Activated naive CD4-positive, alpha-beta T cell treated with anti-CD3 and anti-CD28 coated beads, Interleukin-2, amount 50 U/mL, for 24 hours (primary cell): ENCODE measurements around the gene GABRA6.
"Not testable (repeated sequence)": the region's sequence is repeated elsewhere in the genome, so short reads cannot be mapped to it uniquely, and the experiment has no call there.

ENCODE experiments used
- H3K27ac Mint-ChIP-seq: one replicate; pipeline ENCODE4 v1.8.0; 2021; ENCODE audit warnings: mild to moderate bottlenecking, mixed read lengths
- H3K27me3 Mint-ChIP-seq: one replicate; pipeline ENCODE4 v1.8.0; 2021; ENCODE audit warnings: mixed read lengths
- H3K36me3 Mint-ChIP-seq: one replicate; pipeline ENCODE4 v1.8.0; 2021; ENCODE audit warnings: mixed read lengths
- H3K4me1 Mint-ChIP-seq: one replicate; pipeline ENCODE4 v1.8.0; 2021; ENCODE audit warnings: mixed read lengths
- H3K4me3 Mint-ChIP-seq: one replicate; pipeline ENCODE4 v1.8.0; 2021; ENCODE audit warnings: mild to moderate bottlenecking, mixed read lengths
- H3K9me3 Mint-ChIP-seq: one replicate; pipeline ENCODE4 v1.8.0; 2021; ENCODE audit warnings: mixed read lengths

GABRA6 gene

DNA sequence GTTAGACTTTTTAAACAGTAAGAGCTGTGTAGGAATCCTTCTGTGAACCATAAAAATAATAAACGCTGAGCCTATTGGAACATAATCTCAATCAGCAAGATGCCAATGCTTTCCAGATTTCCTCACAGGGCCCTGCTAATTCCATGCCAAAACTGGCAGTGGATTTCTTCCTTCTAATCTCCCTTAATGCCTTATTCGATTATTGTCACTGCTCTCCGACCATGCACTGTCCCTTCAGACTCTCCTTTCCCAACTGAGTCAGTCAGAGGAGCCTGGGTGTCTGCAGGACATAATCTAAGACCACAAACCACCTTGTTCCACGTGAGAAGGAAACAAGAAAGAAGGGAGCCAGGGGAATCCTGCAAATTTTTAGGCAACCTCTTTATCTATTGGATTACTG, at the start of gene GABRA6:
Gene GABRA6 (plus strand): TSS at position 261 of the 400 bp plus-strand sequence. CDS start 269 bp downstream, outside the sequence.
- Mint-ChIP-seq H3K27me3 (no peaks in the 10 kb centered on the region), H3K9me3 (peaks cover 4% of the 10 kb centered on the region), H3K36me3 (no peaks in the 10 kb centered on the region), H3K4me1 (no peaks in the 10 kb centered on the region), H3K4me3 (no peak within 1 kb of the TSS), H3K27ac (no peak within 1 kb of the TSS)

DNA sequence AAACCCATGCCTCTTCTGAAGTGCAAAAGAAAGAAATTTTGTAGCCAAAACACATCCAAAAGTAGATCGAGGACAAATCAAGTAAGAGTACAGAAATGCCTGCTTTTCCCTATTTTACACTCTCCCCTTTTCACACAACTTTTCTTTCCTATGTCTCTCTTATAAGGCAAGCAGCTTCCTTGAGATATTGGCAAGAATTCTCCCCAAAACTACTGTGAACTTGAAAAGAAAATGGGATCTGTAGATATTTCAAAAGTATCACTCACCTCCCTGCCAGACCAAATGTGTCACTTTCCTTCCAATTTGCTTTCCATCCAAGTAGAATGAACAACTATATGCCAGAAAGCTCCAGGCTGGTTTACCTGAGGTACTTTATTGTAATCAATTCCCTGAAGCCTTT, 47.9 kb upstream of the GABRA6 start:
- Mint-ChIP-seq H3K36me3 (no peaks in the 10 kb centered on the region), H3K9me3 (peaks cover 7% of the 10 kb centered on the region), H3K4me1 (no peaks in the 10 kb centered on the region), H3K4me3 (no peak overlapping the region), H3K27ac (no peak overlapping the region), H3K27me3 (no peaks in the 10 kb centered on the region)

DNA sequence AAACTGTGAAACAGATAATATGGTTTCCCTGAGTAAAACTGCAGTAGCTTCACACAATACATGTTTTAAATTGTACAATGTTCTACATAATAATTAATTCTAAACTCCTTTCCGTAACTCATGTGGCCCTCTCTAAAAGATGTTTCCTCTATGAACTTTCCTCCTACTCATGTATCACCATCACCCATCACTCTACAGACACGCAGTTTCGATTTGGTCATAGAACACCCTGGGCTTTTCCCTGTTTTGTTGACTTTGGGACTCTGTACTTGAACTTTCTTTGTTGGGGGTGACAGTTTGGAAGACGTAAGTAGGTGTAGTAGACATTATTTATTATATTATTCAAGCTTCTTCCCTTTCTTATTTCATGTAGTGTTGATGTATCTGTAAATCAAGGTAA, 44.1 kb upstream of the GABRA6 start:
- no peak overlapping the region for H3K4me3 Mint-ChIP-seq
- H3K9me3 Mint-ChIP-seq = peaks cover 7% of the 10 kb centered on the region
- H3K27me3 Mint-ChIP-seq = no peaks in the 10 kb centered on the region
- H3K27ac Mint-ChIP-seq = no peak overlapping the region
- no peaks in the 10 kb centered on the region for H3K4me1 Mint-ChIP-seq
- H3K36me3 Mint-ChIP-seq = no peaks in the 10 kb centered on the region

DNA sequence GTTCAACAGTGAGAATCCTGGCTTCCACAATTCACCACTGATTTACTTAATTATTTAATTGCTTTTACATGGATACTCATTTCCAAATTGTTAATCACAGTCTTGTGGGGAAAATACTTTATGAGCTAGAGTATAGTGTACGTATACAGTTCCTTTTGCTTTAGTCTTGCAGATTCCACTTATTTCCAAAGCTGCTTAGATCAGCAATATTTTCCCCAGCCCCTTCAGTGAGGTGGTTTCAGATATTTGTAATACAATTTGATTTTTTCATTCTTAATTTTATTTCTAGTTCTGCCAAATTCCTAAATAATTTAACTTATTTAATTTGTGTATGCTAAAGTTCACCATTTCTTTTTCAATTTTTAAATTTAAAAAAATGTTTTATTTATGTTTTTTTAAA, 40.3 kb upstream of the GABRA6 start:
- H3K4me3 Mint-ChIP-seq = no peak overlapping the region
- H3K36me3 Mint-ChIP-seq = no peaks in the 10 kb centered on the region
- no peak overlapping the region for H3K27ac Mint-ChIP-seq
- H3K4me1 Mint-ChIP-seq = no peaks in the 10 kb centered on the region
- no peaks in the 10 kb centered on the region for H3K9me3 Mint-ChIP-seq
- no peaks in the 10 kb centered on the region for H3K27me3 Mint-ChIP-seq

DNA sequence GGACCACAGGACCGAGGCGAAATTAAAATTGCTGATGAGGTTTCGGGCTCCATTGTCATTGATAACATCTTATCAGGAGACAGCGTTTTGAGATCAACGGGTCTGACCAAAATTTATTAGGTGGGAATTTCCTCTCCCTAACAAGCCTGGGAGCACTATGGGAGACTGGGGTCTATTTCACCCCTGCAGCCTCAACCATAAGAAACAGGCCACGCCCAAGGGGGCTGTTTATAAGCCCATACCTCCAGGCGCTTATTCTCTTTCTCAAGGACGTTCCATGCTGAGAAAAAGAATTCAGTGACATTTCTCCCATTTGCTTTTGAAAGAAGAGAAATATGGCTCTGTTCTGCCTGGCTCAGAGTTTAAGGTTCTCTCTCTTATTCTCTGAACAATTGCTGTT, 33.6 kb upstream of the GABRA6 start:
- not testable (repeated sequence) for H3K27ac Mint-ChIP-seq, H3K9me3 Mint-ChIP-seq, H3K27me3 Mint-ChIP-seq, H3K4me1 Mint-ChIP-seq, H3K36me3 Mint-ChIP-seq, H3K4me3 Mint-ChIP-seq

DNA sequence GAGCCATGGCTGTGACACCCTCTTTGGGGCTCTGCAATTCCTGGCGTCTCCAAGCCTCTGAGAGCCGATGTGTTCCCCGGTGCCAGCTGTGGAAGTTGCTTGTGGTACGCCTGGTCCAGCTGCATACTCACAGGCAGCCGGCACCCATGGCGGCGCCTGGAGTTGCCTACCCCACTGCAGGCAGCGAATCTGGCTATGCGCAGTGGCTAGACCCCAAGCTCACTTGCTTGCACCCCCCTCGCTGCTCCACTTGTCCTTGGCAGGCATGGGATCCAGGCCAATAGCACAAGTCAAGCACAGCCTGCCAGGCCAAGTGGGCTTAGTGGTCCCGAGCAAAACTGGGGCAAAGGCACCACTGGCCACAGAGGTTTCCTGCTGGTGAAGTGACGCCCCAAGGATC, 24.7 kb upstream of the GABRA6 start:
- Mint-ChIP-seq H3K36me3 (no peaks in the 10 kb centered on the region), H3K4me1 (no peaks in the 10 kb centered on the region), H3K27ac (no peak overlapping the region), H3K27me3 (no peaks in the 10 kb centered on the region), H3K4me3 (no peak overlapping the region), H3K9me3 (peaks cover 7% of the 10 kb centered on the region)

DNA sequence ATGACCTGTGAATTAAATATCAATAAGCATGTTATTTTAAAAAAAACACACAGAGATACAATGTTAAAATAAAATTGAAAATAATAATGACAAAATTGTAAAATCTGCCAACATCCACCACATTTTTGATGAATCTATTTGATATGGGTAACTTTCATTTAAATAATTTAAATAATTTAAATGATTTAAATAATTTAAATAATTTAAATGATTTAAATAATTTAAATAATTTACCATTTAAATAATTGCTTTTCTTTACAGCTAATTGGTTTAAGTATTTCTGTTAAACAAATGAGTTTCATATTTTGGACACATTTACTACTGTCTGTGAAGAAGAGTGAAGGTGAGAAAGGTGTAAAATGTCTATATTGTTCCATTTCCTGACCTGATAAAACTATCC, 22.1 kb upstream of the GABRA6 start:
- H3K27me3 Mint-ChIP-seq = no peaks in the 10 kb centered on the region
- no peak overlapping the region for H3K27ac Mint-ChIP-seq
- no peaks in the 10 kb centered on the region for H3K36me3 Mint-ChIP-seq
- peaks cover 14% of the 10 kb centered on the region for H3K9me3 Mint-ChIP-seq
- no peaks in the 10 kb centered on the region for H3K4me1 Mint-ChIP-seq
- H3K4me3 Mint-ChIP-seq = no peak overlapping the region

DNA sequence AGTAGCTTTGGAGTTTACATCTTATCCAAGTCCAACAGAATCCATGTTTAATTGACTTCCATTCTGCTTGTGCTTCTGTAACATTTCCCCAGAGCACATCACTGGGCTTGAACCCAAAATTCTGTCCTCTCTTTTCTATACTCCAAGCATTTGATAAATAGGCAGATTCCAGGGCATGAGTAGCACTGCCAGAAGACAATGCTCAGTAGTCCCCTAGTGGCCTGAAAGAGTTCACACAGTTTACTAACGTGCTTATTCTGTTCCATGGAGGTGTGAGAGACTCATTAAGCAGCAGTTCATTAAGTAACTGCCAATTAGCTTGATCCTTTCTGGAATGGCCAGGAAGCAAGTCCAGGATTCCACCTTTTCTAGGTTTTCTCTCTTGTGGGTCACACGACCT, 9.4 kb upstream of the GABRA6 start:
- H3K27me3 Mint-ChIP-seq = no peaks in the 10 kb centered on the region
- H3K27ac Mint-ChIP-seq = no peak overlapping the region
- H3K4me1 Mint-ChIP-seq = no peaks in the 10 kb centered on the region
- no peaks in the 10 kb centered on the region for H3K36me3 Mint-ChIP-seq
- H3K9me3 Mint-ChIP-seq = peaks cover 3% of the 10 kb centered on the region
- H3K4me3 Mint-ChIP-seq = no peak overlapping the region

DNA sequence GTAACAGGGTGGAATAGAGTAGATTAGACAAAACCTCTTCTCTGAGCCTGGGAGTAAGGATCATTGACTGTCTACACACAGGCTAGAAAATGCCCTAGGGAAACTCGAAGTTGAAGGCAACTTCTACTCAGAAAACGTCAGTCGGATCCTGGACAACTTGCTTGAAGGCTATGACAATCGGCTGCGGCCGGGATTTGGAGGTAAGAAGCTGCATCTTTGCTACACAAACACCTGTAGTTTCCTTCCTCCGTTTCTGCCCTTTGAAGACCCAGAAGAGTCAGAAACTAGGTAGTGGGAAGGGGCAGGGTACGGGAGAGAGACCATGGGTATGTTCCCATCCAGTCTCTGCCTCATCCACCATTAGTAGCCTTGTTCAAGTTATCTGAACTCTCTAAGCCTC, 628 bp downstream of the GABRA6 start:
- no peaks in the 10 kb centered on the region for H3K4me1 Mint-ChIP-seq

DNA sequence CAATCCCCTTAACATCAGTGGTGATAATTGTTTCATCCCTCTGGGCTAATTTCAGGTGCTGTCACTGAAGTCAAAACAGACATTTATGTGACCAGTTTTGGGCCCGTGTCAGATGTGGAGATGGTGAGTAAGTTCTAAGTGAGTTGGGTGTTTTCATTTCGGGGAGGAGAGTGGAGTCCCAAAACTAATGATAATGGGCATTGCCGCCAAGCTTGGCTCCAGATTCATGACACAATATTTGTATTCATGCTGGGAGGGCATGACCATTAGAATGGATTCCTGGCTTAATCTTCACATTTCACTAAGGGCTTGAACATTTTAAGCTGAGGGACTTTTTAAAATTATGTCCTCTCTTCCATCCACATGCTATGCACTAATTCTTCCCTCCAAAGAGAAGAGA, 1.4 kb downstream of the GABRA6 start:
- Mint-ChIP-seq H3K4me3 (no peak overlapping the region), H3K9me3 (peaks cover 4% of the 10 kb centered on the region), H3K4me1 (no peaks in the 10 kb centered on the region), H3K27me3 (no peaks in the 10 kb centered on the region), H3K36me3 (no peaks in the 10 kb centered on the region), H3K27ac (no peak overlapping the region)

More for the DNA sequence above, 628 bp downstream of the GABRA6 start:
- H3K27me3 Mint-ChIP-seq = no peaks in the 10 kb centered on the region
- no peak overlapping the region for H3K4me3 Mint-ChIP-seq
- H3K27ac Mint-ChIP-seq = no peak overlapping the region
- H3K36me3 Mint-ChIP-seq = no peaks in the 10 kb centered on the region
- H3K9me3 Mint-ChIP-seq = peaks cover 4% of the 10 kb centered on the region

DNA sequence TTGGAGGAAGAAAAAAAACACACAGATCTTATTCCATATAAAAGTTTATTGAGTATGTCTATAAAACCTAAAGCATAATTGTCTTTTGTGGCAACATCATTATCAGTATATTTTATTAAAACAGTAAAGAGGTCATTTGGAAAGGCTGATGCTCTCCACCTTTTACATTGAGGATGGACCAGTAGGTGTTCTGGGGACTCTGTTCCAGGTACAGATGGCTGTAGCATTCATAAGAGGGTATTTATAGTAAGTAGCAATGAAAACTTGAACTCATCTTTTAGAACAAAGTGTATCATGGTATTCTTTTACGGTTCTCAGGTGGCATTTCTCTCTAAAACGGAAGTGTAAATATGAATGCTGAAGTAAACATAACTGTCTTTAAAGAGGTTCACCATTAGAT, 1.8 kb downstream of the GABRA6 start:
- Mint-ChIP-seq H3K36me3 (no peaks in the 10 kb centered on the region), H3K9me3 (peaks cover 4% of the 10 kb centered on the region), H3K27ac (no peak overlapping the region), H3K27me3 (no peaks in the 10 kb centered on the region), H3K4me1 (no peaks in the 10 kb centered on the region), H3K4me3 (no peak overlapping the region)

DNA sequence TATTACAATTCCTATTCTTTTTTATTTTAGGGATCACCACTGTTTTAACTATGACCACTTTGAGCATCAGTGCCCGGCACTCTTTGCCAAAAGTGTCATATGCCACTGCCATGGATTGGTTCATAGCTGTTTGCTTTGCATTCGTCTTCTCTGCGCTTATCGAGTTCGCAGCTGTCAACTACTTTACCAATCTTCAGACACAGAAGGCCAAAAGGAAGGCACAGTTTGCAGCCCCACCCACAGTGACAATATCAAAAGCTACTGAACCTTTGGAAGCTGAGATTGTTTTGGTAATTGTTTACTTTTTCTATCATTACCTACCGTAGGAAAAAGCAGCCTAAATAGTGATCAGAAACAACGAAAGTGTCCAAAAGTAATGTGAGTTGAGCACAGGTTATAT, 6.4 kb downstream of the GABRA6 start:
- Mint-ChIP-seq H3K27me3 (no peaks in the 10 kb centered on the region), H3K9me3 (peaks cover 10% of the 10 kb centered on the region)

DNA sequence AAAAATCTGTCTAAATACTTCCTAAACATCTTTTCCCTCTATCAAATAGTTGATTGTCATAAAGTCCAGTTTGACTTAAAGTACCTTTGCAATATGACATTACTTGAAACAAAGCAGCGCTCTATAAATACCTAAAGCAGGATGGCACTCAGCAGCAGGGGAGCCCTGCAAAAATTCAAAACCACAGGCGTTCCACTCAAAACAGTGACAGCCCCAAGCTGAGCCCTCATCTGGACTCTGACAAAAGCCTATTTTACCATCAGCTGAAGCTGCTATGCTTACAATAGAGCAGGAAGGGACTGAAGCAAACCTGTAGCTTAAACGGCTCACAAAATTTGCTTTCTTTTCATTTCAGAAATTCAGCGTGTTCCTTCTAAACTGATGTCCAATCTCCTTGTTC, 11.5 kb downstream of the GABRA6 start:
- H3K27ac Mint-ChIP-seq = no peak overlapping the region
- no peak overlapping the region for H3K4me3 Mint-ChIP-seq
- H3K4me1 Mint-ChIP-seq = no peaks in the 10 kb centered on the region
- peaks cover 11% of the 10 kb centered on the region for H3K9me3 Mint-ChIP-seq
- H3K36me3 Mint-ChIP-seq = no peaks in the 10 kb centered on the region
- H3K27me3 Mint-ChIP-seq = no peaks in the 10 kb centered on the region

More for the DNA sequence above, 6.4 kb downstream of the GABRA6 start:
- no peaks in the 10 kb centered on the region for H3K4me1 Mint-ChIP-seq
- H3K27ac Mint-ChIP-seq = no peak overlapping the region
- H3K36me3 Mint-ChIP-seq = no peaks in the 10 kb centered on the region
- H3K4me3 Mint-ChIP-seq = no peak overlapping the region

DNA sequence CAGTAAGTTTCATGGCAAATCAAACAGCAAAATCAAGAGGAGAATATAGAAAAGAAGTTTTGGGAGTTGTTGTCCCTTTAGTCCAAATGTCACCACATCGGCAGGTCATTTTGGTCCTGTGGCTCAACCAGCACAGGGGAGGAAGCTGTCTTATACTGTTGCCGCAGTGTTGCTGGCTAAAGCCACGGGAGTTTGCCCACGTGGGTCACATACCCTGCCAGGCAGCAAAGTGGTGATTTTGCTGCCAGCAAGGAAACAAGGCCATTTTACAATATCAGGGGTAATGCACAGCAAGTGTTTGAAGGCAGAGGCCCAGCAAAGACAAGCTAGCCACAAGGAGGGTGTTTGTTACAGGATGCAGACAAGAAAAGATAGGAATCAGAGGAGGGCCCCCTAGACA, 14.5 kb downstream of the GABRA6 start:
- Mint-ChIP-seq H3K36me3 (no peaks in the 10 kb centered on the region), H3K4me1 (no peaks in the 10 kb centered on the region), H3K4me3 (no peak overlapping the region), H3K27ac (no peak overlapping the region), H3K9me3 (peaks cover 11% of the 10 kb centered on the region), H3K27me3 (no peaks in the 10 kb centered on the region)

DNA sequence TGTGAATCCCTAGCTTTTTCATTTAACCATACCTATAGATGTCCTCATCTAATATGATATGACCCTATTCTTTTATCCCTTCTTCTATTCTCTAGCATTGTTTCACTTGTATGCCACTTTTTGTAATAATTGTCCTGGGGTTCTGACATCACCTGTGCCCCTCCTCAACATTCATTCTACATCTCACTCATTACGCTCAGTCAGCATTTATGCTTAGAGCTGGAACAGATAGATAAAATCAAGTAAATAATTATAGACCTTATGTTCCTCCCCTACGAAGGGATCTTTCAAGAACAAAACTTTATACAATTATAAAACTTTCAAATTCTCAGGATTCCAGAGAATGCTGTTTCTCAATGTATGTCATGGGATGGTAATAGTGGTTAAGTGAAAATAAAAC, 18.0 kb downstream of the GABRA6 start:
- Mint-ChIP-seq H3K27me3 (no peaks in the 10 kb centered on the region), H3K9me3 (no peaks in the 10 kb centered on the region), H3K27ac (no peak overlapping the region), H3K36me3 (no peaks in the 10 kb centered on the region), H3K4me3 (no peak overlapping the region), H3K4me1 (no peaks in the 10 kb centered on the region)

DNA sequence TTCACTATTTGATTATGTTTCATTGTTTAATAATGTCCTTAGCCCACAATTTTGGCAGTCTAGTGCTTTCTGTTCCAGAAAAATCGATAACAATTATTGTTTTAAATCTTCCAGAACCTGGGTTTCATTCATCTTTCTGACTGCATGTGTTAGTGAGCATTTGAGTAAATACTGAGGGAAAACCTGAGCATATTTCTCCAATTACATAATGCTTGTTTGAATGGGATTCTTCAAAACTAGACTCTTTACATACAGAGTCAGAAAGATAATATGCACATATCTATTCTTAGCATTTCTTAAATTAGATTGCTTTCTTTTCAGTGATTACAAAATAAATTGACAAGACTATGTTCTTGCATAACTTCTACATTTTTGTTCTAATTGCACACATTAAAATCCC, 21.9 kb downstream of the GABRA6 start:
- Mint-ChIP-seq H3K4me1 (no peaks in the 10 kb centered on the region), H3K4me3 (no peak overlapping the region), H3K27ac (no peak overlapping the region), H3K27me3 (no peaks in the 10 kb centered on the region), H3K36me3 (no peaks in the 10 kb centered on the region), H3K9me3 (no peaks in the 10 kb centered on the region)

DNA sequence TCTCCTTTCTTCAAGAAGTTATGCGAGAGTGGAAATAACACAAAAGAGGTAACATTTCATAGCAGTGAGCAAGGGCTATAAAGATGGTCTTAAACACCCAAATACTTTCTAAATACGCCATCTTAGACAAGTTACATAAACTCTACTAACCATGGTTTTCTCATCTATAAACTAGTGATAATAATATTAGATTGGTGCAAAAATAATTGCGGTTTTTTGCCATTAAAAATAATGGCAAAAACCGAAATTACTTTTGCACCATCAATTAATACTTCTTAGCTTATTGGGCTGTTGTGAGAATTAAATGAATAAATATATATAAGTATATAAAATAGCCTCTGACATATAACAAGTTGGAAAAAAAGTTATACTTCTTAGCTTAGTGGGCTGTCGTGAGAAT, 23.7 kb downstream of the GABRA6 start:
- no peaks in the 10 kb centered on the region for H3K4me1 Mint-ChIP-seq
- no peaks in the 10 kb centered on the region for H3K27me3 Mint-ChIP-seq
- no peak overlapping the region for H3K27ac Mint-ChIP-seq
- H3K36me3 Mint-ChIP-seq = no peaks in the 10 kb centered on the region
- no peak overlapping the region for H3K4me3 Mint-ChIP-seq
- peaks cover 5% of the 10 kb centered on the region for H3K9me3 Mint-ChIP-seq
